Smooth muscle cell (in vitro differentiated cells): ENCODE results near the gene SLC38A2. TPM values are rescaled to one million over a fixed set of nuclear protein-coding genes. Genes with fewer than 3 reads are reported as not detected.

Source experiments
- DNase-seq: peaks from one replicate; lab custom pipeline; 2025; ENCODE audit not compliant: unreplicated experiment; lab: John Stamatoyannopoulos, UW
- H2AFZ ChIP-seq: fragments of 200-600 bp; sonication (generic); 2 replicates; pipeline ENCODE4 v1.6.0; 2016; ENCODE audit warnings: antibody characterized with exemption, low read depth, mild to moderate bottlenecking
- H3F3A ChIP-seq: fragments of 200-600 bp; sonication (generic); 2 replicates; pipeline ENCODE4 v1.6.0; 2017; ENCODE audit warnings: antibody characterized with exemption, low read depth
- H3K27ac ChIP-seq: fragments of 200-600 bp; sonication (generic); 2 replicates; pipeline ENCODE4 v1.5.1; 2016; ENCODE audit warnings: low read depth, mild to moderate bottlenecking
- H3K27me3 ChIP-seq: fragments of 200-600 bp; sonication (generic); 2 replicates; pipeline ENCODE4 v1.6.1; 2016; ENCODE audit warnings: low read depth, mild to moderate bottlenecking
- H3K36me3 ChIP-seq: fragments of 200-600 bp; sonication (generic); 2 replicates; pipeline ENCODE4 v1.5.1; 2016; ENCODE audit warnings: low read depth
- H3K4me1 ChIP-seq: fragments of 200-600 bp; sonication (generic); 2 replicates; pipeline ENCODE4 v1.5.1; 2016; ENCODE audit warnings: low read depth
- H3K4me2 ChIP-seq: fragments of 200-600 bp; sonication (generic); 2 replicates; pipeline ENCODE4 v1.6.0; 2016; ENCODE audit warnings: mild to moderate bottlenecking
- H3K4me3 ChIP-seq: fragments of 200-600 bp; sonication (generic); 2 replicates; pipeline ENCODE4 v1.5.1; 2016; ENCODE audit warnings: mild to moderate bottlenecking
- H3K79me2 ChIP-seq: fragments of 200-600 bp; sonication (generic); 2 replicates; pipeline ENCODE4 v1.6.0; 2016; ENCODE audit warnings: low read depth, mild to moderate bottlenecking
- H3K9ac ChIP-seq: fragments of 200-600 bp; sonication (generic); 2 replicates; pipeline ENCODE4 v1.6.0; 2016; ENCODE audit warnings: low read depth
- H3K9me3 ChIP-seq: fragments of 200-600 bp; sonication (generic); replicated peaks from 2 replicates; pipeline ENCODE4 v1.5.1; 2016; ENCODE audit warnings: low read depth
- H4K20me1 ChIP-seq: fragments of 200-600 bp; sonication (generic); 2 replicates; pipeline ENCODE4 v1.6.0; 2016; ENCODE audit warnings: low read depth
- WGBS: methylation state at CpG from one replicate; pipeline ENCODE4 v1.1.7; 2016; ENCODE audit warnings: low lambda C conversion rate; 5-methylcytosine and 5-hydroxymethylcytosine counted together
- polyA plus RNA-seq: library from polyadenylated mRNA; unstranded; fragments of >200 nt; fragmentation: Nextera tagmentation; extraction: Ambion mirVana; gene quantifications from 2 replicates; pipeline ENCODE4 v1.2.1, GENCODE V29; 2016
- total RNA-seq: library from RNA; depleted of rRNA; stranded (reverse); fragments of >200 nt; gene quantifications from 2 replicates; pipeline ENCODE4 v1.2.3, GENCODE V29; 2014
- TF ChIP-seq, protein P1 (sequence below): fragments of 200-600 bp; sonication (generic); IDR thresholded peaks from 2 replicates; pipeline ENCODE4 v1.5.1; 2017; ENCODE audit warnings: borderline replicate concordance, mild to moderate bottlenecking, antibody characterized with exemption; ENCODE audit not compliant: insufficient read depth, poor library complexity, severe bottlenecking

SLC38A2 gene
- total and polyA plus RNA-seq, 2 experiments from 2014 or later = 262 to 1,127 TPM

DNA sequence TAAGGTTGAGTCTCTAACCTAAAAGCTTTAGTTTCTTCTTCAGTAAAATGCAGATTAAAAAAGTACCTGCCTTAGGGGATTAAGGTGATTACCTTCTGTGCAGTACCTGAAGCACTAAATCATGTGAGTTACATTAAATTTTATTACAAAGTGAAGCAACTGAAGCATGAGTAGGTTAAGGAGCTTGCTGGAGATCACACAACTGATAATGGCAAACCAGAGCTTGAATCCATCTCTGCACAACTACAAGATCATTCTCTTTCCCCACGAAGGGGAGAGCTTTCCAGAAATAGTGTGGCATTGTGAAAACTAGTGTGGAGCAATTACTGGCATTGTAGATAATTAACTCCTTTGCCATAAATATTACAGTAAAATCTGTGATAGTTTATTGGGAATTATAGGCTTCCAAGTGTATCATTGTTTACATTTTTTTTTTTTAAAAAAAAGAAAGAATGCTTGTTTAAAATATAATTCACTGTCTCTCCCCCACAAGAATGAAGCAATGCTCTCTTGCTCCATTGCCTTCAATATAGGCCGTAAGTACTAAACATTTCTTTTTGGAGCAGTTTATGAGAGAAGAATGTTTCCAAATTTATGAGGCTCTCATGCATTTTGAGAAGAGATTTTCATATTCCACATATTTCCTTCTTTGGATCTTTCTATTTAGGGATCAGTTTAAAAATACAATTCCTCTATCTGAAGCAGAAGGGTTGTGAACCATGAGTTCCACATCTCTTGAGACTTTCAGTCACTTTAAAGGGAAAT lies 20.5 kb downstream of the SLC38A2 start:
- peaks cover under 1% of the 10 kb centered on the region for H4K20me1 ChIP-seq
- H3K36me3 ChIP-seq = no peaks in the 10 kb centered on the region
- H2AFZ ChIP-seq = no peak overlapping the region
- H3K79me2 ChIP-seq = no peaks in the 10 kb centered on the region
- TF ChIP-seq, protein P1, sequence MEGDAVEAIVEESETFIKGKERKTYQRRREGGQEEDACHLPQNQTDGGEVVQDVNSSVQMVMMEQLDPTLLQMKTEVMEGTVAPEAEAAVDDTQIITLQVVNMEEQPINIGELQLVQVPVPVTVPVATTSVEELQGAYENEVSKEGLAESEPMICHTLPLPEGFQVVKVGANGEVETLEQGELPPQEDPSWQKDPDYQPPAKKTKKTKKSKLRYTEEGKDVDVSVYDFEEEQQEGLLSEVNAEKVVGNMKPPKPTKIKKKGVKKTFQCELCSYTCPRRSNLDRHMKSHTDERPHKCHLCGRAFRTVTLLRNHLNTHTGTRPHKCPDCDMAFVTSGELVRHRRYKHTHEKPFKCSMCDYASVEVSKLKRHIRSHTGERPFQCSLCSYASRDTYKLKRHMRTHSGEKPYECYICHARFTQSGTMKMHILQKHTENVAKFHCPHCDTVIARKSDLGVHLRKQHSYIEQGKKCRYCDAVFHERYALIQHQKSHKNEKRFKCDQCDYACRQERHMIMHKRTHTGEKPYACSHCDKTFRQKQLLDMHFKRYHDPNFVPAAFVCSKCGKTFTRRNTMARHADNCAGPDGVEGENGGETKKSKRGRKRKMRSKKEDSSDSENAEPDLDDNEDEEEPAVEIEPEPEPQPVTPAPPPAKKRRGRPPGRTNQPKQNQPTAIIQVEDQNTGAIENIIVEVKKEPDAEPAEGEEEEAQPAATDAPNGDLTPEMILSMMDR = no peak
- H3K9ac ChIP-seq = no peak overlapping the region
- no peak overlapping the region for H3K27ac ChIP-seq
- no peaks in the 10 kb centered on the region for H3F3A ChIP-seq
- H3K4me3 ChIP-seq = no peak overlapping the region
- no peaks in the 10 kb centered on the region for H3K9me3 ChIP-seq
- DNase-seq = no peak
- WGBS = 50% methylated on average over 2 of the region's 2 CpGs
- no peaks in the 10 kb centered on the region for H3K27me3 ChIP-seq
- H3K4me2 ChIP-seq = no peak overlapping the region
- no peaks in the 10 kb centered on the region for H3K4me1 ChIP-seq

DNA sequence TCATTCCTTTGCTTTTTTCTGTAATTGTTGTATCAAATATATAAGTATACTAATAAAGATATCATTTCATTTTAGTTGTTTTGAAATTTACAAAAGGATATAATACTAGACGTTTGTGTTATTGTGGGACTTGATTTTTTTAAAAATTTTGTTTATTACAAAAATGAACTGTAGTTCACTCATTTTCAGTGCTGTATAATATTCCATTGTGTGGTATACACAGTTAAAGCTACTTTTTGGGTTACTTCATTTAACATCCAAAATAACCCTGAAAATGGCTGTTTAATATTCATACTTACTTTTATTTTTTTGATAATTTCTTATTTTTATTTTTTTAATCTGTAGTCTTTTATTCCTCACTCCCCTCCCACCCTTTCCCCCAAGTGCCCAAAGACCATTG lies 21.4 kb downstream of the SLC38A2 start:
- DNase-seq = no peak
- no peaks in the 10 kb centered on the region for H3K36me3 ChIP-seq
- H3K4me1 ChIP-seq = no peaks in the 10 kb centered on the region
- no peaks in the 10 kb centered on the region for H3K27me3 ChIP-seq
- H2AFZ ChIP-seq = no peak overlapping the region
- TF ChIP-seq, protein P1 = no peak
- H3K79me2 ChIP-seq = no peaks in the 10 kb centered on the region
- H3K4me3 ChIP-seq = no peak overlapping the region
- no peak overlapping the region for H3K4me2 ChIP-seq
- H3K27ac ChIP-seq = no peak overlapping the region
- H3F3A ChIP-seq = no peaks in the 10 kb centered on the region
- 82% methylated on average over 1 of the region's 1 CpG for WGBS
- no peaks in the 10 kb centered on the region for H4K20me1 ChIP-seq
- H3K9me3 ChIP-seq = no peaks in the 10 kb centered on the region
- no peak overlapping the region for H3K9ac ChIP-seq

- H3K9me3 ChIP-seq = no peaks in the 10 kb centered on the region
- H3K79me2 ChIP-seq = no peaks in the 10 kb centered on the region
- no peak overlapping the region for H3K27ac ChIP-seq
- DNase-seq = no peak
- H3K4me1 ChIP-seq = no peaks in the 10 kb centered on the region
- TF ChIP-seq, protein P1 = no peak
- H4K20me1 ChIP-seq = no peaks in the 10 kb centered on the region
- H3K4me3 ChIP-seq = no peak overlapping the region
- no peak overlapping the region for H3K4me2 ChIP-seq
- H3K27me3 ChIP-seq = no peaks in the 10 kb centered on the region
- no peaks in the 10 kb centered on the region for H3F3A ChIP-seq
- H3K9ac ChIP-seq = no peak overlapping the region
- 74% methylated on average over 2 of the region's 2 CpGs for WGBS
- H2AFZ ChIP-seq = no peak overlapping the region
- H3K36me3 ChIP-seq = no peaks in the 10 kb centered on the region
Measured at GRCh38 chr12:46349253-46349652, 23.3 kb downstream of the SLC38A2 start.

DNA sequence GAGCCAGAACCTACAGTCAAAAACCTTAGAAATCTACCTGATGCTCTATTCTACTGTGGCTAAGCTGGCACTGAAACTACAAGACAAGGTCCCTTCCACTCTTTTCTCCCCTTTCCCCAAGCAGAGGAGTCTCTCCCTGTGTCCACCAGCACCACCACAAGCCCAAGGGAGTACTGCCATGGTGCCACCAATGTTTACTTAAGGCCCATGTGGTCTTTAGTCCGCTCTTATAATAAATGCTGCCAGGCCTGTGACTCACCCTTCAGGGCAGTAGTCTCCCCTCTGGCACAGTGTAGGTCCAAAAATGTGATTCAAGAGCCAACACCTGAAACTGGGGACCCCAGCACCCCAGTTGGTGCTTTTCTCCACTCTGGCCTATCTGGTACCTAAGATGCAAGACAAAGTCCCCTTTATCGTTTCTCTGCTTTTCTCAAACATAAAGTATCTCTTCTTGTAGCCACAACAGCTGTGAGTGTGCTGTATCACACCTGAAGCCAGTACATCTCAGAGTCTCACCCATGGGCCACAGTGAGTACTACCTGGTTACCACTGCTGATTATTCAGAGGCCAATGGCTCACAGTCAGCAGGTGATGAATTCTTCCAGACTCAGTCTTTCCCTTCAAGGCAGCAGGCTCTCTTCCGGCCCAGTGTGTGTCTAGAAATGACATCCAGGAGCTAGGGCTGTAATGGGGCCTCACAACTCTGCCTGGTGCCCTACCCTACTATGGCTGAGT lies 29.3 kb downstream of the SLC38A2 start:
- no peaks in the 10 kb centered on the region for H3K4me1 ChIP-seq
- peak overlapping the region; percentile 25 for H3K4me2 ChIP-seq
- H4K20me1 ChIP-seq = no peaks in the 10 kb centered on the region
- H3K79me2 ChIP-seq = no peaks in the 10 kb centered on the region
- DNase-seq = no peak
- no peaks in the 10 kb centered on the region for H3K9me3 ChIP-seq
- H3K36me3 ChIP-seq = no peaks in the 10 kb centered on the region
- TF ChIP-seq, protein P1 = no peak
- no peak overlapping the region for H3K27ac ChIP-seq
- 92% methylated on average over 3 of the region's 3 CpGs for WGBS
- H2AFZ ChIP-seq = no peak overlapping the region
- no peaks in the 10 kb centered on the region for H3K27me3 ChIP-seq
- H3K4me3 ChIP-seq = no peak overlapping the region
- no peak overlapping the region for H3K9ac ChIP-seq
- no peaks in the 10 kb centered on the region for H3F3A ChIP-seq
